Endothelial cell (in vitro differentiated cells): Measurements from ENCODE around the gene PRPF6. TPM values are rescaled to one million over a fixed set of nuclear protein-coding genes. Genes with fewer than 3 reads are reported as not detected.

Experiments
- DNase-seq: peaks from one replicate; pipeline ENCODE4 v3.0.0; 2021; ENCODE audit warnings: low spot score
- H3K27ac Mint-ChIP-seq: one replicate; pipeline ENCODE4 v1.8.0; 2021; ENCODE audit warnings: mixed read lengths, inconsistent platforms; ENCODE audit not compliant: unreplicated experiment
- H3K27me3 Mint-ChIP-seq: one replicate; pipeline ENCODE4 v1.8.0; 2021; ENCODE audit warnings: mild to moderate bottlenecking, moderate library complexity, mixed read lengths, inconsistent platforms; ENCODE audit not compliant: unreplicated experiment
- H3K36me3 Mint-ChIP-seq: one replicate; pipeline ENCODE4 v1.8.0; 2021; ENCODE audit warnings: mild to moderate bottlenecking, low read depth, mixed read lengths, inconsistent platforms; ENCODE audit not compliant: unreplicated experiment
- H3K4me1 Mint-ChIP-seq: one replicate; pipeline ENCODE4 v1.8.0; 2021; ENCODE audit warnings: mild to moderate bottlenecking, mixed read lengths, inconsistent platforms; ENCODE audit not compliant: unreplicated experiment
- H3K4me3 Mint-ChIP-seq: one replicate; pipeline ENCODE4 v1.8.0; 2021; ENCODE audit warnings: mild to moderate bottlenecking, mixed read lengths, inconsistent platforms; ENCODE audit not compliant: unreplicated experiment
- H3K9me3 Mint-ChIP-seq: one replicate; pipeline ENCODE4 v1.8.0; 2021; ENCODE audit warnings: mixed read lengths, inconsistent platforms; ENCODE audit not compliant: unreplicated experiment
- total RNA-seq: library from RNA; stranded (reverse); fragmentation: NEBNext Ultra II Directional; extraction: Animal tissue kit (Norgen Biotek cat#: 25700); gene quantifications from one replicate; pipeline ENCODE4 v1.2.1, GENCODE V29; 2021; ENCODE audit not compliant: unreplicated experiment
- TF ChIP-seq, protein P1 (sequence below): fragments of 200-600 bp; sonication (generic); IDR thresholded peaks from one replicate; pipeline ENCODE4 v1.5.0; 2021; ENCODE audit warnings: antibody characterized with exemption; ENCODE audit not compliant: unreplicated experiment

PRPF6 gene
- total RNA-seq, 1 donor from 2014 or later, result 73.4 TPM

DNA sequence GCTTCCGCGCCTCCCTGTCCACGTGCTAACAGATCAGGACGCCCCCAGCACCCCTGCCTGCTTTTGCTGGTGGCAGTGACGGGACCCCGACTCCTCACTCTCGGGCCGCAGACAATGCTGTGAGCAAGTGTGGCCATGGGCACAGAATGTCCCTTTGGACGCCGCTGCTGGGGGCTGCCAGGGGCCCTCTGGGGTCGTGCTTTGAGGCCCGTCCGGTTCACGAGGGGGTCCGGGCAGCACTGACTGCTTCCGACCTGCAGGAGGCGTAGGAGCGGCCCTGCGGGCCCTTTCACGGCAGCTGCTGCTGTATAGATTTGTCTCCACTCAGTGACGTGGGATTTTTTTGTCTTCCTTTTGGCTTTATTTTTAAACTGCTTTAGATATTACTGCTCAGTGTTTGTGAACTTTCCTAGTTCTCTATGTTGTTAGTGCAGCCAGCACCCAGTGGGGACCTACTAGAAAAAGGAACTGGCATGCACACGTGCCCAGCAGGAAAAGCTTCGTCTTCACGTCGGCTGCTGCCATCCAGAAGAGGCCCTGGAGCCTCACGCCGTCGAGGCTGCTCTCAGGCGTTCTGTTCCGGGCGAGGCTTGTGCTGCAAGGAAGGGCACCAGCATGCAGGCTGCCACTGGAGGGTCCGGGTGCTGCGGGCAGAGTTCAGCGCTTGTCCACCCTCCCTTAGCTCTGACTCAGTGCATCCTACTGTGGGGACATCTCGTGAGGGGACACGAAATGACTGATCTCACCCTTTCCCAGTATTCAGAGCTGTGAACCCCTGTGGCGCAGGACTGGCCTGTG lies 46.5 kb upstream of the PRPF6 start:
- Mint-ChIP-seq H3K27me3 (peaks cover 11% of the 10 kb centered on the region), H3K36me3 (peaks cover 38% of the 10 kb centered on the region), H3K4me1 (no peaks in the 10 kb centered on the region), H3K4me3 (no peak overlapping the region), H3K9me3 (no peaks in the 10 kb centered on the region), H3K27ac (no peak overlapping the region)
- DNase-seq, result peak; percentile 54
- TF ChIP-seq, protein P1, sequence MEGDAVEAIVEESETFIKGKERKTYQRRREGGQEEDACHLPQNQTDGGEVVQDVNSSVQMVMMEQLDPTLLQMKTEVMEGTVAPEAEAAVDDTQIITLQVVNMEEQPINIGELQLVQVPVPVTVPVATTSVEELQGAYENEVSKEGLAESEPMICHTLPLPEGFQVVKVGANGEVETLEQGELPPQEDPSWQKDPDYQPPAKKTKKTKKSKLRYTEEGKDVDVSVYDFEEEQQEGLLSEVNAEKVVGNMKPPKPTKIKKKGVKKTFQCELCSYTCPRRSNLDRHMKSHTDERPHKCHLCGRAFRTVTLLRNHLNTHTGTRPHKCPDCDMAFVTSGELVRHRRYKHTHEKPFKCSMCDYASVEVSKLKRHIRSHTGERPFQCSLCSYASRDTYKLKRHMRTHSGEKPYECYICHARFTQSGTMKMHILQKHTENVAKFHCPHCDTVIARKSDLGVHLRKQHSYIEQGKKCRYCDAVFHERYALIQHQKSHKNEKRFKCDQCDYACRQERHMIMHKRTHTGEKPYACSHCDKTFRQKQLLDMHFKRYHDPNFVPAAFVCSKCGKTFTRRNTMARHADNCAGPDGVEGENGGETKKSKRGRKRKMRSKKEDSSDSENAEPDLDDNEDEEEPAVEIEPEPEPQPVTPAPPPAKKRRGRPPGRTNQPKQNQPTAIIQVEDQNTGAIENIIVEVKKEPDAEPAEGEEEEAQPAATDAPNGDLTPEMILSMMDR, result peak; percentile 56

DNA sequence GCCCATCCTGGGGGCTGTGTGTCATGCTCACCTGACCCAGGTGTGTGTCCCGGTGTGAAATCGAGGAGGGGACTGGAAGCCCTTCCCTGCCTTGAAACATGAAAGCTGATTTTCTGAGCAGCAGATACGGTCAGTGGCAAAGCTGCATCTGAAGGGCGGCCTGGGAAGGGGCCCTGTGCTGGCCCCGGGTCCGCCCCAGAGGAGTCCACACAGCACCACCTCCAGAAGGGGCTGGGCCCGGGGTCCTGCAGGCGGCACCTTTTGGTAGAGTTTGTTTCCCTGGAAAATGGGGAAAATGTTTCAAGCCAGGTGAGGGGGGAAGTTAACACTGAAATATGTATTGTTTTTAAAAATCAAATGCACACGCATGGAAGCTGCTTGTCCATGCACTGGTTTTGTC lies 45.5 kb upstream of the PRPF6 start:
- Mint-ChIP-seq H3K27ac (no peak overlapping the region), H3K9me3 (no peaks in the 10 kb centered on the region), H3K4me1 (no peaks in the 10 kb centered on the region), H3K4me3 (no peak overlapping the region), H3K36me3 (peaks cover 33% of the 10 kb centered on the region), H3K27me3 (peaks cover 11% of the 10 kb centered on the region)
- DNase-seq, result no peak
- TF ChIP-seq, protein P1, result no peak

GRCh38 chr20:63937596-63937995 lies 43.3 kb upstream of the PRPF6 start:
- TF ChIP-seq, protein P1, result no peak
- DNase-seq, result no peak
- peaks cover 16% of the 10 kb centered on the region for H3K36me3 Mint-ChIP-seq
- peaks cover 10% of the 10 kb centered on the region for H3K27me3 Mint-ChIP-seq
- no peaks in the 10 kb centered on the region for H3K9me3 Mint-ChIP-seq
- no peak overlapping the region for H3K4me3 Mint-ChIP-seq
- peak overlapping the region; percentile 42 for H3K27ac Mint-ChIP-seq
- H3K4me1 Mint-ChIP-seq, result peaks cover 3% of the 10 kb centered on the region

DNA sequence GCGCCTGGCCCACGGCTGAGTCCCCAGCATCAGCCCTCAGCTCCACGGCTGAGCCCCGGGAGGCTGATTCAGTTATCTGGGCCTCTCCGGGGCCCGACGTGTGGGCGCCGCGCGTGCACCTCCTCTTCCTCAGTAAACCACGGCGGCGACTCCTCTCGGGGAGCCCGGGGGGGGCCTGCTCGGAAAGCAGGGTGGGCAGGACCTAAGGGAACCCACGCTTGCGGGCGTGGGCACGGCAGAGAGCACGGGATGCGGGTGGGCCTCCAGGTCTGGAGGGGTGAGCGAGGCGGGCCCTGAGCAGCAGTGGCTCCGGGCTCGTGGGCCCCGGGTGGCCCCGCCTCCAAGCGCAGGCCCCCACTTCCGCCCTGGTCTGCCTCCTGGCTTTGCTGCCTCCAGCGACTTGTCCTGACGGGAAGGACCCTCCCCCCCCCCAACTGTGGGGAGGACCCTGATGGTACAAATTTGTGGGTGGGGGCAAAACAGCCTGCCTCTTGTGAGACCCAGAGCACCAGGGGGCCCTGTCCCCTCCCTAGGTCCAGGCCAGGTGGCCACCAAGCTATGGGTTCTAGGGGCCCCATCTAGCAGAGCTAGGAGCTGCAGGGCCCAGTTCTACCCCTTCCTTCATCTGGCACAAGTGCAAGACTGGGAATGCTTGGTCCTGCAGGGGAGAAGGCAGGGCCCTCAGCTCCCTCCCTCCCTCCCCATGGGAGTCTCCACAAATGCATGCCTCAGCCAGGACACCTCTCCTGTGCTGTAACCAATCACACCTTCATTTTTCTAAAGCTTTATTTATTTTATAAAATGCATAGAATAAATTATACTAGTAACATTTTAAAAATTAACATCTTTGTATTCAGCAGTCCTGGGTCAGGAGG lies 41.6 kb upstream of the PRPF6 start:
- Mint-ChIP-seq H3K9me3 (no peaks in the 10 kb centered on the region), H3K4me3 (no peak overlapping the region), H3K36me3 (peaks cover 16% of the 10 kb centered on the region), H3K27me3 (peaks cover 10% of the 10 kb centered on the region), H3K4me1 (peaks cover 6% of the 10 kb centered on the region), H3K27ac (no peak overlapping the region)
- peak; percentile 21 for DNase-seq
- TF ChIP-seq, protein P1, result no peak
